ENCODE data around the gene SMURF1.

SMURF1 gene

DNA sequence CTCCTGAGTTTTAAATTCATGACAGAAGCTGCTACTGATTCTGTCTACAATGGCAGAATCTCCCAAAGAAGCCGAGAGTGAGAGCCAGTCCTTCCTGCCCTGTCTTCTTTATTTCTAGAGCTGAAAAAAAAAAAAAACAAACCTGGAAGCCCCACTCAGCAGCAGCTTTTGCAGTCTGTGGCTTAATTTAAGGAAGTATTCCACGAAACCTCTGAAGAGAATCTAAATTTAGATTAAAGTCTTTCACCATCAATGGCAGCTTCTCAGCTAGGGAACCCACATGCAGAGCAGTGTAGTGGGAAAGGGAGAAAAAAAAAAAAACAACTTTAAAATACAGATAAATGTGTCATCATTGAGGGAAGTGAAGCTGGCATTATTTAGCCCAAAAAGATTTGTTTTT lies 23.4 kb downstream of the SMURF1 start:
- Histone ChIP-seq H3K9me2 (ENCODE audit: low read depth, low read length) (no peaks in the 10 kb centered on the region), H3F3A (ENCODE audit: insufficient read depth, low read length) (no peaks in the 10 kb centered on the region), H3K79me2 (ENCODE audit: insufficient read depth, low read length) (peaks cover 47% of the 10 kb centered on the region), H3K9ac (ENCODE audit: low read length) (no peak overlapping the region), H3K36me3 (ENCODE audit: insufficient read depth, low read length) (peaks cover 13% of the 10 kb centered on the region), H3K9me3 (ENCODE audit: low read length) (peaks cover 9% of the 10 kb centered on the region), H3K4me2 (ENCODE audit: low read length) (no peak overlapping the region), H2AFZ (ENCODE audit: low read length) (no peak overlapping the region), H3K27me3 (ENCODE audit: insufficient read depth, low read length) (no peaks in the 10 kb centered on the region), H3K4me3 (ENCODE audit: low read depth, low read length, poor library complexity, severe bottlenecking) (no peak overlapping the region), H4K20me1 (ENCODE audit: insufficient read depth, low read length) (no peaks in the 10 kb centered on the region), H3K27ac (ENCODE audit: low read depth, low read length, poor library complexity, severe bottlenecking) (no peak overlapping the region), H3K4me1 (ENCODE audit: insufficient read depth, low read length, severe bottlenecking) (peaks cover 12% of the 10 kb centered on the region)
- TF ChIP-seq, protein P1, sequence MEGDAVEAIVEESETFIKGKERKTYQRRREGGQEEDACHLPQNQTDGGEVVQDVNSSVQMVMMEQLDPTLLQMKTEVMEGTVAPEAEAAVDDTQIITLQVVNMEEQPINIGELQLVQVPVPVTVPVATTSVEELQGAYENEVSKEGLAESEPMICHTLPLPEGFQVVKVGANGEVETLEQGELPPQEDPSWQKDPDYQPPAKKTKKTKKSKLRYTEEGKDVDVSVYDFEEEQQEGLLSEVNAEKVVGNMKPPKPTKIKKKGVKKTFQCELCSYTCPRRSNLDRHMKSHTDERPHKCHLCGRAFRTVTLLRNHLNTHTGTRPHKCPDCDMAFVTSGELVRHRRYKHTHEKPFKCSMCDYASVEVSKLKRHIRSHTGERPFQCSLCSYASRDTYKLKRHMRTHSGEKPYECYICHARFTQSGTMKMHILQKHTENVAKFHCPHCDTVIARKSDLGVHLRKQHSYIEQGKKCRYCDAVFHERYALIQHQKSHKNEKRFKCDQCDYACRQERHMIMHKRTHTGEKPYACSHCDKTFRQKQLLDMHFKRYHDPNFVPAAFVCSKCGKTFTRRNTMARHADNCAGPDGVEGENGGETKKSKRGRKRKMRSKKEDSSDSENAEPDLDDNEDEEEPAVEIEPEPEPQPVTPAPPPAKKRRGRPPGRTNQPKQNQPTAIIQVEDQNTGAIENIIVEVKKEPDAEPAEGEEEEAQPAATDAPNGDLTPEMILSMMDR (IDR thresholded peaks at IDR 0.05; ENCODE audit: low read length), result no peak
- no peak for TF ChIP-seq EZH2 (IDR thresholded peaks at IDR 0.05; ENCODE audit: borderline replicate concordance, low read length)

DNA sequence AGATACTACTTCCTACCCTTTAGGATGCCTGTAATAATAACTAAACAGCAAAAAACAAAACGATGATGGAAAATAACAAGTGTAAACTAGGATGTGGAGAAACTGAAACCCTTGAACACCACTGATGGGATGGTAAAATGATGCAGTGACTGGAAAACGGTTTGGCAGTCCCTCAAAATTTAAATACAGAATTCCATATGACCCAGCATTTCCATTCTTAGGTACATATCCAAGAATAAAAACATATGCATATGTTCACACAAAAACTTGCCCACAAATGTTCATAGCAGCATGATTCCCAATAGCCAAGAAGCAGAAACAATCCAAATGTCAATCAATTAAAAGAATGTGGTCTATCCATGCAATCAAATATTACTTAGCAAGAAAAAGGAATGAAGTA lies 25.8 kb downstream of the SMURF1 start:
- TF ChIP-seq EZH2 (IDR thresholded peaks at IDR 0.05; ENCODE audit: borderline replicate concordance, low read length), result no peak
- TF ChIP-seq, protein P1 (IDR thresholded peaks at IDR 0.05; ENCODE audit: low read length), result no peak
- H3F3A ChIP-seq (ENCODE audit: insufficient read depth, low read length), result no peaks in the 10 kb centered on the region
- no peaks in the 10 kb centered on the region for H4K20me1 ChIP-seq (ENCODE audit: insufficient read depth, low read length)
- peaks cover under 1% of the 10 kb centered on the region for H3K4me1 ChIP-seq (ENCODE audit: insufficient read depth, low read length, severe bottlenecking)
- no peak overlapping the region for H3K4me2 ChIP-seq (ENCODE audit: low read length)
- peaks cover 58% of the 10 kb centered on the region for H3K79me2 ChIP-seq (ENCODE audit: insufficient read depth, low read length)
- H2AFZ ChIP-seq (ENCODE audit: low read length), result no peak overlapping the region
- peaks cover 9% of the 10 kb centered on the region for H3K9me3 ChIP-seq (ENCODE audit: low read length)
- H3K9me2 ChIP-seq (ENCODE audit: low read depth, low read length), result no peaks in the 10 kb centered on the region
- no peak overlapping the region for H3K27ac ChIP-seq (ENCODE audit: low read depth, low read length, poor library complexity, severe bottlenecking)
- H3K27me3 ChIP-seq (ENCODE audit: insufficient read depth, low read length), result no peaks in the 10 kb centered on the region
- H3K36me3 ChIP-seq (ENCODE audit: insufficient read depth, low read length), result peaks cover 13% of the 10 kb centered on the region
- no peak overlapping the region for H3K9ac ChIP-seq (ENCODE audit: low read length)
- H3K4me3 ChIP-seq (ENCODE audit: low read depth, low read length, poor library complexity, severe bottlenecking), result no peak overlapping the region

DNA sequence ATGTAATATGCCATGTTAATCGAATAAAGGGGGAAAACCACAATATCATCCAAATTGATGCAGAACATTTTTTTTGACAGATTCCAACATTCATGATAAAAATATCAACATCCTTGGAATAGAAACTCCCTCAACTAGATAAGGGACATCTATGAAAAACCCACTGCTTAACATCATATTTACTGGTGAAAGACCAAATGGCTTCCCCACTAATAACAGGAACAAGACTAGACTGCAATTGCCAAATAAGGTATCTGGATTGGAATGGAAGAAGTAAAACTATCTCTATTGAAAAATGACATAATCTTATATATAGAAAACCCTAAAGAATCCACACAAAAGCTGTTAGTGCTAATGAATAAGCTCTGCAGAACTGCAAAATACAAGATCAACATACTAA lies 27.8 kb downstream of the SMURF1 start:
- H3F3A ChIP-seq (ENCODE audit: insufficient read depth, low read length), result no peaks in the 10 kb centered on the region
- H3K9ac ChIP-seq (ENCODE audit: low read length), result no peak overlapping the region
- peaks cover 9% of the 10 kb centered on the region for H3K9me3 ChIP-seq (ENCODE audit: low read length)
- peaks cover 13% of the 10 kb centered on the region for H3K36me3 ChIP-seq (ENCODE audit: insufficient read depth, low read length)
- TF ChIP-seq, protein P1 (IDR thresholded peaks at IDR 0.05; ENCODE audit: low read length), result no peak
- no peak for TF ChIP-seq EZH2 (IDR thresholded peaks at IDR 0.05; ENCODE audit: borderline replicate concordance, low read length)
- peaks cover 67% of the 10 kb centered on the region for H3K79me2 ChIP-seq (ENCODE audit: insufficient read depth, low read length)
- no peaks in the 10 kb centered on the region for H3K9me2 ChIP-seq (ENCODE audit: low read depth, low read length)
- H3K27me3 ChIP-seq (ENCODE audit: insufficient read depth, low read length), result no peaks in the 10 kb centered on the region
- no peaks in the 10 kb centered on the region for H4K20me1 ChIP-seq (ENCODE audit: insufficient read depth, low read length)
- no peak overlapping the region for H3K4me3 ChIP-seq (ENCODE audit: low read depth, low read length, poor library complexity, severe bottlenecking)
- H3K27ac ChIP-seq (ENCODE audit: low read depth, low read length, poor library complexity, severe bottlenecking), result no peak overlapping the region
- H3K4me2 ChIP-seq (ENCODE audit: low read length), result no peak overlapping the region
- no peak overlapping the region for H2AFZ ChIP-seq (ENCODE audit: low read length)
- H3K4me1 ChIP-seq (ENCODE audit: insufficient read depth, low read length, severe bottlenecking), result peaks cover 15% of the 10 kb centered on the region
